Measurements from ENCODE around the gene WDR5.

- TF ChIP-seq POLR2AphosphoS5 (IDR thresholded peaks at IDR 0.05; ENCODE audit: borderline replicate concordance, low read depth, low read length), result no peak
- no peak for TF ChIP-seq EZH2 (IDR thresholded peaks at IDR 0.05)
These were observed 32.4 kb upstream of the WDR5 start for GRCh38 chr9:134103391-134103998.

Data from SK-N-MC (cell line).